HUES48 (cell line): Measurements from ENCODE around the gene ANTXR2.

ENCODE experiments used
- H3K27ac ChIP-seq: one replicate; pipeline ENCODE4 v1.7.0; 2013; ENCODE audit warnings: low read depth, low read length, inconsistent platforms
- H3K27me3 ChIP-seq: 2 replicates; pipeline ENCODE4 v1.6.1; 2013; ENCODE audit warnings: mild to moderate bottlenecking, low read length; ENCODE audit not compliant: control insufficient read depth, insufficient read depth
- H3K36me3 ChIP-seq: 2 replicates; pipeline ENCODE4 v1.6.1; 2013; ENCODE audit warnings: low read length; ENCODE audit not compliant: control insufficient read depth, insufficient read depth
- H3K4me1 ChIP-seq: 2 replicates; pipeline ENCODE4 v1.6.1; 2013; ENCODE audit warnings: mild to moderate bottlenecking, low read length; ENCODE audit not compliant: control insufficient read depth, insufficient read depth
- H3K4me3 ChIP-seq: 2 replicates; pipeline ENCODE4 v1.5.1; 2013; ENCODE audit warnings: mild to moderate bottlenecking, low read depth, low read length
- H3K9ac ChIP-seq: 2 replicates; pipeline ENCODE4 v1.6.1; 2013; ENCODE audit warnings: mild to moderate bottlenecking, low read depth, low read length, moderate library complexity
- H3K9me3 ChIP-seq: 2 replicates; pipeline ENCODE4 v1.6.1; 2013; ENCODE audit warnings: low read length; ENCODE audit not compliant: control insufficient read depth, insufficient read depth

ANTXR2 gene

GRCh38 chr4:79863333-79863732 is 209.7 kb downstream of the ANTXR2 start:
- H3K4me1 ChIP-seq = no peaks in the 10 kb centered on the region

GRCh38 chr4:79862821-79863220 is 210.2 kb downstream of the ANTXR2 start:
- H3K27ac ChIP-seq = no peak overlapping the region
- H3K4me1 ChIP-seq = no peaks in the 10 kb centered on the region
- H3K36me3 ChIP-seq = no peaks in the 10 kb centered on the region
- no peaks in the 10 kb centered on the region for H3K9me3 ChIP-seq
- H3K27me3 ChIP-seq = no peaks in the 10 kb centered on the region
- H3K9ac ChIP-seq = no peak overlapping the region
- no peak overlapping the region for H3K4me3 ChIP-seq

More at GRCh38 chr4:79863333-79863732, 209.7 kb downstream of the ANTXR2 start:
- no peaks in the 10 kb centered on the region for H3K36me3 ChIP-seq
- H3K4me3 ChIP-seq = no peak overlapping the region
- no peaks in the 10 kb centered on the region for H3K9me3 ChIP-seq
- no peak overlapping the region for H3K27ac ChIP-seq
- H3K27me3 ChIP-seq = no peaks in the 10 kb centered on the region
- H3K9ac ChIP-seq = no peak overlapping the region

- Histone ChIP-seq H3K9me3 (no peaks in the 10 kb centered on the region), H3K27me3 (no peaks in the 10 kb centered on the region), H3K9ac (no peak overlapping the region), H3K36me3 (no peaks in the 10 kb centered on the region), H3K4me3 (no peak overlapping the region), H3K27ac (no peak overlapping the region), H3K4me1 (no peaks in the 10 kb centered on the region)
These were observed 215.2 kb downstream of the ANTXR2 start for GRCh38 chr4:79857811-79858210.

- Histone ChIP-seq H3K27me3 (no peaks in the 10 kb centered on the region), H3K9me3 (no peaks in the 10 kb centered on the region), H3K4me1 (peaks cover 9% of the 10 kb centered on the region), H3K4me3 (no peak overlapping the region), H3K36me3 (no peaks in the 10 kb centered on the region), H3K27ac (no peak overlapping the region), H3K9ac (no peak overlapping the region)
These were observed 216.8 kb downstream of the ANTXR2 start for GRCh38 chr4:79856196-79856595.

- peaks cover 9% of the 10 kb centered on the region for H3K4me1 ChIP-seq
- H3K27me3 ChIP-seq = no peaks in the 10 kb centered on the region
- no peak overlapping the region for H3K9ac ChIP-seq
- no peaks in the 10 kb centered on the region for H3K9me3 ChIP-seq
- H3K27ac ChIP-seq = no peak overlapping the region
- H3K4me3 ChIP-seq = no peak overlapping the region
- no peaks in the 10 kb centered on the region for H3K36me3 ChIP-seq
These were observed 218.1 kb downstream of the ANTXR2 start for GRCh38 chr4:79854856-79855502.

GRCh38 chr4:79852305-79852730 is 220.7 kb downstream of the ANTXR2 start:
- Histone ChIP-seq H3K36me3 (no peaks in the 10 kb centered on the region), H3K27me3 (no peaks in the 10 kb centered on the region), H3K4me3 (no peak overlapping the region), H3K9ac (no peak overlapping the region), H3K9me3 (no peaks in the 10 kb centered on the region), H3K27ac (no peak overlapping the region), H3K4me1 (peaks cover 12% of the 10 kb centered on the region)

GRCh38 chr4:79851625-79852304 is 221.3 kb downstream of the ANTXR2 start:
- Histone ChIP-seq H3K9ac (no peak overlapping the region), H3K27ac (no peak overlapping the region), H3K9me3 (no peaks in the 10 kb centered on the region), H3K27me3 (no peaks in the 10 kb centered on the region), H3K36me3 (no peaks in the 10 kb centered on the region), H3K4me3 (no peak overlapping the region), H3K4me1 (peaks cover 13% of the 10 kb centered on the region)
